HG02852 (cell line): ENCODE data around the gene MAPK13.
A peak's percentile ranks its signal among the peaks of the same experiment; 100 is the strongest.
"Not testable (repeated sequence)": the region's sequence is repeated elsewhere in the genome, so short reads cannot be mapped to it uniquely, and the experiment has no call there.

Experiments used
- ATAC-seq: cut with Tn5 transposase; IDR thresholded peaks from one replicate; pipeline ENCODE4 v1.9.1; 2021; ENCODE audit warnings: mild to moderate bottlenecking, moderate library complexity; ENCODE audit not compliant: unreplicated experiment

MAPK13 gene

GRCh38 chr6:36114798-36115408, 15.4 kb upstream of the MAPK13 start:
- no peak for ATAC-seq

GRCh38 chr6:36115412-36115811, 14.9 kb upstream of the MAPK13 start:
- ATAC-seq = no peak

- no peak for ATAC-seq
Measured at GRCh38 chr6:36116066-36116864, 14.0 kb upstream of the MAPK13 start.

GRCh38 chr6:36116943-36117342, 13.4 kb upstream of the MAPK13 start:
- no peak for ATAC-seq

- ATAC-seq = no peak
Measured at GRCh38 chr6:36117658-36118549, 12.4 kb upstream of the MAPK13 start.

- ATAC-seq = no peak
Measured at GRCh38 chr6:36118550-36119107, 11.7 kb upstream of the MAPK13 start.

GRCh38 chr6:36119209-36119608, 11.1 kb upstream of the MAPK13 start:
- no peak for ATAC-seq

- no peak for ATAC-seq
Measured at GRCh38 chr6:36120018-36120417, 10.3 kb upstream of the MAPK13 start.

GRCh38 chr6:36120539-36120938, 9.8 kb upstream of the MAPK13 start:
- no peak for ATAC-seq

GRCh38 chr6:36120979-36121786, 9.1 kb upstream of the MAPK13 start:
- no peak for ATAC-seq

GRCh38 chr6:36121787-36122494, 8.4 kb upstream of the MAPK13 start:
- ATAC-seq = no peak

- ATAC-seq = no peak
Measured at GRCh38 chr6:36122495-36123269, 7.6 kb upstream of the MAPK13 start.

GRCh38 chr6:36123270-36124139, 6.8 kb upstream of the MAPK13 start:
- ATAC-seq = peak; percentile 62

- ATAC-seq = not testable (repeated sequence)
Measured at GRCh38 chr6:36124346-36124745, 6.0 kb upstream of the MAPK13 start.

GRCh38 chr6:36124881-36125280, 5.4 kb upstream of the MAPK13 start:
- no peak for ATAC-seq

GRCh38 chr6:36125575-36125974, 4.7 kb upstream of the MAPK13 start:
- no peak for ATAC-seq

GRCh38 chr6:36126121-36126520, 4.2 kb upstream of the MAPK13 start:
- no peak for ATAC-seq
